PFSK-1 (cell line): ENCODE measurements around the gene ACHE.

ENCODE experiments used
- FOXP2 ChIP-seq: optimal IDR thresholded peaks from 2 replicates; pipeline ENCODE3; 2011; ENCODE audit warnings: borderline replicate concordance, control low read depth, inconsistent platforms; ENCODE audit not compliant: insufficient read depth; ENCODE audit errors: extremely low read length, extremely low read depth
- POLR2AphosphoS5 ChIP-seq: IDR thresholded peaks from 2 replicates; pipeline ENCODE4 v1.6.1; 2012; ENCODE audit warnings: low read depth, mild to moderate bottlenecking, control low read depth, low read length, moderate library complexity
- SIN3A ChIP-seq: IDR thresholded peaks from 2 replicates; pipeline ENCODE4 v1.6.1; 2012; ENCODE audit warnings: mild to moderate bottlenecking, low read length, moderate library complexity, borderline replicate concordance; ENCODE audit not compliant: insufficient read depth
- TAF1 ChIP-seq: IDR thresholded peaks from 2 replicates; pipeline ENCODE4 v1.6.1; 2012; ENCODE audit warnings: low read length, control low read depth, borderline replicate concordance; ENCODE audit not compliant: insufficient read depth
- TF ChIP-seq, protein P1 (sequence below), 2 experiments: IDR thresholded peaks; 2 replicates each; pipeline versions ENCODE4 v1.6.1 to v1.8.0; 2011 to 2012; ENCODE audit warnings: low read depth in 2 of 2, low read length in 2 of 2, control low read depth in 1 of 2, inconsistent platforms in 1 of 2, mild to moderate bottlenecking in 1 of 2, moderate library complexity in 1 of 2; ENCODE audit not compliant: insufficient read depth in 1 of 2

Gene ACHE

GRCh38 chr7:100893910-100894721, 1.6 kb downstream of the ACHE start:
- TF ChIP-seq, protein P1, sequence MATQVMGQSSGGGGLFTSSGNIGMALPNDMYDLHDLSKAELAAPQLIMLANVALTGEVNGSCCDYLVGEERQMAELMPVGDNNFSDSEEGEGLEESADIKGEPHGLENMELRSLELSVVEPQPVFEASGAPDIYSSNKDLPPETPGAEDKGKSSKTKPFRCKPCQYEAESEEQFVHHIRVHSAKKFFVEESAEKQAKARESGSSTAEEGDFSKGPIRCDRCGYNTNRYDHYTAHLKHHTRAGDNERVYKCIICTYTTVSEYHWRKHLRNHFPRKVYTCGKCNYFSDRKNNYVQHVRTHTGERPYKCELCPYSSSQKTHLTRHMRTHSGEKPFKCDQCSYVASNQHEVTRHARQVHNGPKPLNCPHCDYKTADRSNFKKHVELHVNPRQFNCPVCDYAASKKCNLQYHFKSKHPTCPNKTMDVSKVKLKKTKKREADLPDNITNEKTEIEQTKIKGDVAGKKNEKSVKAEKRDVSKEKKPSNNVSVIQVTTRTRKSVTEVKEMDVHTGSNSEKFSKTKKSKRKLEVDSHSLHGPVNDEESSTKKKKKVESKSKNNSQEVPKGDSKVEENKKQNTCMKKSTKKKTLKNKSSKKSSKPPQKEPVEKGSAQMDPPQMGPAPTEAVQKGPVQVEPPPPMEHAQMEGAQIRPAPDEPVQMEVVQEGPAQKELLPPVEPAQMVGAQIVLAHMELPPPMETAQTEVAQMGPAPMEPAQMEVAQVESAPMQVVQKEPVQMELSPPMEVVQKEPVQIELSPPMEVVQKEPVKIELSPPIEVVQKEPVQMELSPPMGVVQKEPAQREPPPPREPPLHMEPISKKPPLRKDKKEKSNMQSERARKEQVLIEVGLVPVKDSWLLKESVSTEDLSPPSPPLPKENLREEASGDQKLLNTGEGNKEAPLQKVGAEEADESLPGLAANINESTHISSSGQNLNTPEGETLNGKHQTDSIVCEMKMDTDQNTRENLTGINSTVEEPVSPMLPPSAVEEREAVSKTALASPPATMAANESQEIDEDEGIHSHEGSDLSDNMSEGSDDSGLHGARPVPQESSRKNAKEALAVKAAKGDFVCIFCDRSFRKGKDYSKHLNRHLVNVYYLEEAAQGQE (IDR thresholded peaks at IDR 0.05; ENCODE audit: insufficient read depth in 1 of 2, low read depth in 2 of 2, low read length in 2 of 2), result no peak
- no peak for TF ChIP-seq TAF1
- no peak for TF ChIP-seq POLR2AphosphoS5
- no peak for TF ChIP-seq FOXP2
- no peak for TF ChIP-seq SIN3A

- TF ChIP-seq SIN3A (no peak), FOXP2 (no peak), POLR2AphosphoS5 (no peak), TAF1 (no peak)
- TF ChIP-seq, protein P1 (IDR thresholded peaks at IDR 0.05; ENCODE audit: insufficient read depth in 1 of 2, low read depth in 2 of 2, low read length in 2 of 2), result no peak
Observed at GRCh38 chr7:100893318-100893895, 2.3 kb downstream of the ACHE start.

- TF ChIP-seq FOXP2, result no peak
- TF ChIP-seq, protein P1 (IDR thresholded peaks at IDR 0.05; ENCODE audit: insufficient read depth in 1 of 2, low read depth in 2 of 2, low read length in 2 of 2), result 0 out of 4 replicates have a peak, but pooled peaks of 1 of the 2 experiments have one; percentile 26
- no peak for TF ChIP-seq SIN3A
- TF ChIP-seq TAF1, result no peak
- TF ChIP-seq POLR2AphosphoS5, result no peak
Observed at GRCh38 chr7:100892364-100893317, 3.0 kb downstream of the ACHE start.

- TF ChIP-seq FOXP2, result no peak
- TF ChIP-seq, protein P1 (IDR thresholded peaks at IDR 0.05; ENCODE audit: insufficient read depth in 1 of 2, low read depth in 2 of 2, low read length in 2 of 2), result no peak
- no peak for TF ChIP-seq TAF1
- no peak for TF ChIP-seq SIN3A
- no peak for TF ChIP-seq POLR2AphosphoS5
Observed at GRCh38 chr7:100891568-100892247, 4.0 kb downstream of the ACHE start.
